B cell (primary cell): ENCODE data around the gene EPHB6.

Experiments
- EZH2 ChIP-seq: IDR thresholded peaks from 2 replicates; pipeline ENCODE4 v1.6.1; 2012; ENCODE audit warnings: borderline replicate concordance, low read depth, mild to moderate bottlenecking, moderate library complexity, low read length; ENCODE audit not compliant: insufficient read depth, poor library complexity, severe bottlenecking
- TF ChIP-seq, protein P1 (sequence below): fragments of 200-600 bp; IDR thresholded peaks from one replicate; pipeline ENCODE4 v1.8.0; 2022; ENCODE audit warnings: antibody characterized with exemption, mild to moderate bottlenecking

GRCh38 chr7:142865766-142866165, 10.9 kb downstream of the EPHB6 start:
- TF ChIP-seq, protein P1, sequence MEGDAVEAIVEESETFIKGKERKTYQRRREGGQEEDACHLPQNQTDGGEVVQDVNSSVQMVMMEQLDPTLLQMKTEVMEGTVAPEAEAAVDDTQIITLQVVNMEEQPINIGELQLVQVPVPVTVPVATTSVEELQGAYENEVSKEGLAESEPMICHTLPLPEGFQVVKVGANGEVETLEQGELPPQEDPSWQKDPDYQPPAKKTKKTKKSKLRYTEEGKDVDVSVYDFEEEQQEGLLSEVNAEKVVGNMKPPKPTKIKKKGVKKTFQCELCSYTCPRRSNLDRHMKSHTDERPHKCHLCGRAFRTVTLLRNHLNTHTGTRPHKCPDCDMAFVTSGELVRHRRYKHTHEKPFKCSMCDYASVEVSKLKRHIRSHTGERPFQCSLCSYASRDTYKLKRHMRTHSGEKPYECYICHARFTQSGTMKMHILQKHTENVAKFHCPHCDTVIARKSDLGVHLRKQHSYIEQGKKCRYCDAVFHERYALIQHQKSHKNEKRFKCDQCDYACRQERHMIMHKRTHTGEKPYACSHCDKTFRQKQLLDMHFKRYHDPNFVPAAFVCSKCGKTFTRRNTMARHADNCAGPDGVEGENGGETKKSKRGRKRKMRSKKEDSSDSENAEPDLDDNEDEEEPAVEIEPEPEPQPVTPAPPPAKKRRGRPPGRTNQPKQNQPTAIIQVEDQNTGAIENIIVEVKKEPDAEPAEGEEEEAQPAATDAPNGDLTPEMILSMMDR = no peak
- TF ChIP-seq EZH2 = no peak
